ENCODE measurements around the gene SFT2D2.

SFT2D2 gene

DNA sequence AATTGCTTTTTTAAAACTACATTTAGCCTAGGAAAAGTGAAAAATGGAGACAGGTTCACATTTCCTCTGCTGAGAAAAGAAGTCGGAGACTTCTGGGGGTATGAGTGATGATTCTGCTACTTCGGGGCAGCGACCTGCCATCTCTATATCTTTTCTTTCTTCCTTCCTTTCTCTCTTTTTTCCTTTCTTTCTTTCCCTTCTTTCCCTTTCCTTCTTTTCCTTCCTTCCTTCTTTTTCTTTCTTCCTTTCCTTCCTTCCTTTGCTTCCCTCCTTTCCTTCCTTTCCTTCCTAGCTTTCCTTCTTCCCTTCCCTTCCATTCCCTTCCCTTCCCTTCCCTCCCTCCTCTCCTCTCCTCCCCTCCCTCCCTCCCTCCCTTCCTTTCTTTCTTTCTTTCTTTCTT lies 72.6 kb downstream of the SFT2D2 start:
- no peak overlapping the region for H3K4me3 ChIP-seq (replicated peaks; ENCODE audit: insufficient read depth, low read length)
- TF ChIP-seq, protein P1, sequence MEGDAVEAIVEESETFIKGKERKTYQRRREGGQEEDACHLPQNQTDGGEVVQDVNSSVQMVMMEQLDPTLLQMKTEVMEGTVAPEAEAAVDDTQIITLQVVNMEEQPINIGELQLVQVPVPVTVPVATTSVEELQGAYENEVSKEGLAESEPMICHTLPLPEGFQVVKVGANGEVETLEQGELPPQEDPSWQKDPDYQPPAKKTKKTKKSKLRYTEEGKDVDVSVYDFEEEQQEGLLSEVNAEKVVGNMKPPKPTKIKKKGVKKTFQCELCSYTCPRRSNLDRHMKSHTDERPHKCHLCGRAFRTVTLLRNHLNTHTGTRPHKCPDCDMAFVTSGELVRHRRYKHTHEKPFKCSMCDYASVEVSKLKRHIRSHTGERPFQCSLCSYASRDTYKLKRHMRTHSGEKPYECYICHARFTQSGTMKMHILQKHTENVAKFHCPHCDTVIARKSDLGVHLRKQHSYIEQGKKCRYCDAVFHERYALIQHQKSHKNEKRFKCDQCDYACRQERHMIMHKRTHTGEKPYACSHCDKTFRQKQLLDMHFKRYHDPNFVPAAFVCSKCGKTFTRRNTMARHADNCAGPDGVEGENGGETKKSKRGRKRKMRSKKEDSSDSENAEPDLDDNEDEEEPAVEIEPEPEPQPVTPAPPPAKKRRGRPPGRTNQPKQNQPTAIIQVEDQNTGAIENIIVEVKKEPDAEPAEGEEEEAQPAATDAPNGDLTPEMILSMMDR (IDR thresholded peaks at IDR 0.05; ENCODE audit: insufficient read depth, low read length): no peak
- TF ChIP-seq, protein P2, sequence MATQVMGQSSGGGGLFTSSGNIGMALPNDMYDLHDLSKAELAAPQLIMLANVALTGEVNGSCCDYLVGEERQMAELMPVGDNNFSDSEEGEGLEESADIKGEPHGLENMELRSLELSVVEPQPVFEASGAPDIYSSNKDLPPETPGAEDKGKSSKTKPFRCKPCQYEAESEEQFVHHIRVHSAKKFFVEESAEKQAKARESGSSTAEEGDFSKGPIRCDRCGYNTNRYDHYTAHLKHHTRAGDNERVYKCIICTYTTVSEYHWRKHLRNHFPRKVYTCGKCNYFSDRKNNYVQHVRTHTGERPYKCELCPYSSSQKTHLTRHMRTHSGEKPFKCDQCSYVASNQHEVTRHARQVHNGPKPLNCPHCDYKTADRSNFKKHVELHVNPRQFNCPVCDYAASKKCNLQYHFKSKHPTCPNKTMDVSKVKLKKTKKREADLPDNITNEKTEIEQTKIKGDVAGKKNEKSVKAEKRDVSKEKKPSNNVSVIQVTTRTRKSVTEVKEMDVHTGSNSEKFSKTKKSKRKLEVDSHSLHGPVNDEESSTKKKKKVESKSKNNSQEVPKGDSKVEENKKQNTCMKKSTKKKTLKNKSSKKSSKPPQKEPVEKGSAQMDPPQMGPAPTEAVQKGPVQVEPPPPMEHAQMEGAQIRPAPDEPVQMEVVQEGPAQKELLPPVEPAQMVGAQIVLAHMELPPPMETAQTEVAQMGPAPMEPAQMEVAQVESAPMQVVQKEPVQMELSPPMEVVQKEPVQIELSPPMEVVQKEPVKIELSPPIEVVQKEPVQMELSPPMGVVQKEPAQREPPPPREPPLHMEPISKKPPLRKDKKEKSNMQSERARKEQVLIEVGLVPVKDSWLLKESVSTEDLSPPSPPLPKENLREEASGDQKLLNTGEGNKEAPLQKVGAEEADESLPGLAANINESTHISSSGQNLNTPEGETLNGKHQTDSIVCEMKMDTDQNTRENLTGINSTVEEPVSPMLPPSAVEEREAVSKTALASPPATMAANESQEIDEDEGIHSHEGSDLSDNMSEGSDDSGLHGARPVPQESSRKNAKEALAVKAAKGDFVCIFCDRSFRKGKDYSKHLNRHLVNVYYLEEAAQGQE (IDR thresholded peaks at IDR 0.05; ENCODE audit: insufficient replicate concordance, low read depth): no peak
- TF ChIP-seq SPI1 (IDR thresholded peaks at IDR 0.05; ENCODE audit: borderline replicate concordance, low read depth): no peak
- TF ChIP-seq POLR2AphosphoS5 (IDR thresholded peaks at IDR 0.05; ENCODE audit: low read depth): no peak
- TF ChIP-seq GABPA (IDR thresholded peaks at IDR 0.05; ENCODE audit: low read depth): no peak
- no peak for DNase-seq (ENCODE audit: low read depth in 1 of 2, low spot score in 1 of 2)
- H3K27me3 ChIP-seq (ENCODE audit: insufficient read depth, poor library complexity, severe bottlenecking): no peaks in the 10 kb centered on the region
- no peak overlapping the region for H3K27ac ChIP-seq (replicated peaks)

DNA sequence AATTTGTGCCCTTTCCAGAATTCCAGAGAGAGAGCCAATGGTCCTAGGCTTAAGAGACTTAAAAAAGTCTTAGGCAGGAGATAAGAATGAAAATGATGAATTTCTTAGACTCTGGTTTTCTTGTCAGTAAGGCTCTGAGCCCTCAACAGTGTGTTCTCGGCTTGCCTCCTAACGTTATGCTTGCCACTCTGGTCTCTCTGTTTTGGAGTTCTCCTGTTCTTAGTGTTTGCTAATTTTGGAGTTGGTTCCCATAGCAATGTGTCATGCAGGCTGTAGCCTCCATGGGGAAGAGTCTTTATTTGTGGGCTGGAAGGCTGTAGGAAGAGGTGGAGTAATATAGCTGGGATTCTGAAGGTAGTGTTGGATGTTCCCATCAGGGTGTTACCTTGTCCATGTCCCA lies 74.8 kb downstream of the SFT2D2 start:
- Histone ChIP-seq H3K27ac (replicated peaks) (no peak overlapping the region), H3K27me3 (ENCODE audit: insufficient read depth, poor library complexity, severe bottlenecking) (no peaks in the 10 kb centered on the region), H3K4me3 (replicated peaks; ENCODE audit: insufficient read depth, low read length) (no peak overlapping the region)
- TF ChIP-seq, protein P2 (IDR thresholded peaks at IDR 0.05; ENCODE audit: insufficient replicate concordance, low read depth): no peak
- TF ChIP-seq SPI1 (IDR thresholded peaks at IDR 0.05; ENCODE audit: borderline replicate concordance, low read depth) (no peak), POLR2AphosphoS5 (IDR thresholded peaks at IDR 0.05; ENCODE audit: low read depth) (no peak), GABPA (IDR thresholded peaks at IDR 0.05; ENCODE audit: low read depth) (no peak)
- TF ChIP-seq, protein P1 (IDR thresholded peaks at IDR 0.05; ENCODE audit: insufficient read depth, low read length): no peak
- DNase-seq (ENCODE audit: low read depth in 1 of 2, low spot score in 1 of 2): no peak

DNA sequence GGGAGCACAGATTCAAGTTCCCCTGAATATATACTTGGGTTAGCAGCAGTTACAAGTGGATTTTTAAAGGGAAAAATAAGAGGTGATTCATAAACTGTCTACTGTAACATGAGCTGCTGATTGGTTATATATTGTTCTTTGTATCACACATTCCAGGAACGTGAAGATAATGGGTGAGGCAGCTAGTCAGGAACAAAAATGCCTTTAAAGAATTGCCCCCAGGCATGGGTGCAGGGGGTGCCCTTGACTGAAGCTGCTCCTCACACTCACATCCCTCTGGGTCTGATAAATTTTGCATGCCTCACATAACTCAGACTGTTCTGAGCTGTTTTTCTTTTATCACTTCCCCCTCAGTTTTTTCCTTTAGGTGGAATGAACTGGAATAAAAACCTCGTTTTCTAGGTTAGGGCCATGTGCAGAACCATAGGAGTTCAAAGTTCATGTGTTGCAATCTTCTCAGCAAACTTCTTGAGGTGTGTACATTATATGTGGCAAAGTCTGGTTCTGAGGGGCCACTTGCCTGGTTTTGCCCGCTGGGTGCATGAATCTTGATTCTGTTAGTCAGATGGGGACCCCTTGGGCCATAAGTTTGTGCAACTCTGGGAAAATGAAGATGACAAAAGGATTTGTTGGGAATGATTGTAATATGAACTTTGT lies 76.0 kb downstream of the SFT2D2 start:
- TF ChIP-seq, protein P1 (IDR thresholded peaks at IDR 0.05; ENCODE audit: insufficient read depth, low read length): no peak
- TF ChIP-seq, protein P2 (IDR thresholded peaks at IDR 0.05; ENCODE audit: insufficient replicate concordance, low read depth): no peak
- no peak for TF ChIP-seq SPI1 (IDR thresholded peaks at IDR 0.05; ENCODE audit: borderline replicate concordance, low read depth)
- H3K4me3 ChIP-seq (replicated peaks; ENCODE audit: insufficient read depth, low read length): no peak overlapping the region
- H3K27me3 ChIP-seq (ENCODE audit: insufficient read depth, poor library complexity, severe bottlenecking): no peaks in the 10 kb centered on the region
- no peak overlapping the region for H3K27ac ChIP-seq (replicated peaks)
- DNase-seq (ENCODE audit: low read depth in 1 of 2, low spot score in 1 of 2): no peak
